ENCODE data around the gene KCNAB1. TPM values are rescaled to one million over a fixed set of nuclear protein-coding genes. Genes with fewer than 3 reads are reported as not detected.

The KCNAB1 gene
- total and polyA plus RNA-seq, 2 donors (not counting 1 experiment from before 2014, with no cell fraction given): not detected

DNA sequence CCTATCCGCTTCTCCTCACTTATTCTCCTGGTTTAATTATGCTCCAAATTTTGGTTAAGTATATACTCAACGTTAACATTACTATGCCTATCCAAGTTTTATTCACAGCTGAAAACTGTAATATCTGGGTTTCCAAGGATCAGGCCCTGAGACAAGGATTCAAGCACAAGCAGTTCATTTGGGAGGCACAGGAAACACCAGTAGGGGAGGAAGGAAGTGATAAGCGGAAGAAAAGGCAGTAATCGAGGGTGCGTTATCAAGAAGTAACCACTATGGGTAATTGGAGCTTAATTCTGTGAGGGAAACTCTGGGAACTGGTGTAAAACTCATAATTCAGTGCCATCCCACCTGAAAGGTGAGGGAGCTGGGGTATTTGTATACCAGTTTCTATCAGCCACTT lies 120.3 kb downstream of the KCNAB1 start:
- no peaks in the 10 kb centered on the region for H4K20me1 ChIP-seq (ENCODE audit: control insufficient read depth, insufficient read depth, low read length, poor library complexity, severe bottlenecking)
- no peaks in the 10 kb centered on the region for H3K27me3 ChIP-seq (replicated peaks in 1 of 4; ENCODE audit: control extremely low read depth in 1 of 4, control insufficient read depth in 3 of 4, insufficient read depth in 4 of 4, low read length in 3 of 4)
- no peak overlapping the region for H3K4me3 ChIP-seq (ENCODE audit: control extremely low read depth in 1 of 5, extremely low read depth in 1 of 5, insufficient read depth in 1 of 5, low read depth in 2 of 5, low read length in 4 of 5)
- DNase-seq: no peak
- Mint-ChIP-seq H3K27ac (no peak overlapping the region), H3K4me3 (no peak overlapping the region), H3K27me3 (peaks cover 15% of the 10 kb centered on the region), H3K4me1 (no peaks in the 10 kb centered on the region), H3K9me3 (ENCODE audit: insufficient read depth) (no peaks in the 10 kb centered on the region)
- ChIA-PET POLR2A (no interaction called here), CTCF (no interaction called here)
- no peaks in the 10 kb centered on the region for H3K9me3 ChIP-seq (ENCODE audit: control extremely low read depth in 1 of 3, control insufficient read depth in 2 of 3, insufficient read depth in 1 of 3, low read length in 2 of 3)
- H3K4me2 ChIP-seq (replicated peaks; ENCODE audit: low read depth, low read length, poor library complexity, severe bottlenecking): no peak overlapping the region
- TF ChIP-seq CTCF (IDR thresholded peaks at IDR 0.05) (no peak), EZH2 (IDR thresholded peaks at IDR 0.05; ENCODE audit: borderline replicate concordance, insufficient read depth, low read depth, low read length, poor library complexity, severe bottlenecking) (no peak)
- H3K27ac ChIP-seq (ENCODE audit: low read length in 2 of 2): no peak overlapping the region
- H3K36me3 ChIP-seq (replicated peaks in 1 of 2; ENCODE audit: control extremely low read depth in 1 of 2, control insufficient read depth in 1 of 2, extremely low read depth in 1 of 2, insufficient read depth in 2 of 2, low read length in 1 of 2): no peaks in the 10 kb centered on the region
- no peak overlapping the region for H2AFZ ChIP-seq (ENCODE audit: insufficient read depth, low read depth, low read length, poor library complexity, severe bottlenecking)
- 0% methylated on average over 1 of the region's 5 CpGs for WGBS (ENCODE audit: insufficient coverage)
- H3K9ac ChIP-seq (ENCODE audit: low read length): no peak overlapping the region
- intact Hi-C loops (cut with micrococcal nuclease): no loop called here
- no peak for ATAC-seq (ENCODE audit: low read depth)
- H3K79me2 ChIP-seq (ENCODE audit: control insufficient read depth, insufficient read depth, low read length): no peaks in the 10 kb centered on the region
- no peaks in the 10 kb centered on the region for H3K4me1 ChIP-seq (ENCODE audit: control insufficient read depth in 2 of 2, insufficient read depth in 2 of 2, low read length in 2 of 2)

- Histone ChIP-seq H3K4me3 (ENCODE audit: control extremely low read depth in 1 of 5, extremely low read depth in 1 of 5, insufficient read depth in 1 of 5, low read depth in 2 of 5, low read length in 4 of 5) (no peak overlapping the region), H3K9ac (ENCODE audit: low read length) (no peak overlapping the region), H2AFZ (ENCODE audit: insufficient read depth, low read depth, low read length, poor library complexity, severe bottlenecking) (no peak overlapping the region), H3K4me2 (replicated peaks; ENCODE audit: low read depth, low read length, poor library complexity, severe bottlenecking) (no peak overlapping the region), H3K79me2 (ENCODE audit: control insufficient read depth, insufficient read depth, low read length) (no peaks in the 10 kb centered on the region), H3K4me1 (ENCODE audit: control insufficient read depth in 2 of 2, insufficient read depth in 2 of 2, low read length in 2 of 2) (no peaks in the 10 kb centered on the region), H4K20me1 (ENCODE audit: control insufficient read depth, insufficient read depth, low read length, poor library complexity, severe bottlenecking) (no peaks in the 10 kb centered on the region), H3K9me3 (ENCODE audit: control extremely low read depth in 1 of 3, control insufficient read depth in 2 of 3, insufficient read depth in 1 of 3, low read length in 2 of 3) (no peaks in the 10 kb centered on the region), H3K27ac (ENCODE audit: low read length in 2 of 2) (no peak overlapping the region), H3K36me3 (replicated peaks in 1 of 2; ENCODE audit: control extremely low read depth in 1 of 2, control insufficient read depth in 1 of 2, extremely low read depth in 1 of 2, insufficient read depth in 2 of 2, low read length in 1 of 2) (no peaks in the 10 kb centered on the region), H3K27me3 (replicated peaks in 1 of 4; ENCODE audit: control extremely low read depth in 1 of 4, control insufficient read depth in 3 of 4, insufficient read depth in 4 of 4, low read length in 3 of 4) (no peaks in the 10 kb centered on the region)
- ATAC-seq (ENCODE audit: low read depth) (no peak), DNase-seq (no peak)
- no peak overlapping the region for H3K27ac Mint-ChIP-seq
- POLR2A ChIA-PET: no interaction called here
- WGBS (ENCODE audit: insufficient coverage): 94% methylated on average over 2 of the region's 5 CpGs
- H3K4me3 Mint-ChIP-seq: no peak overlapping the region
- CTCF ChIA-PET: no interaction called here
- no peaks in the 10 kb centered on the region for H3K9me3 Mint-ChIP-seq (ENCODE audit: insufficient read depth)
- peaks cover 29% of the 10 kb centered on the region for H3K27me3 Mint-ChIP-seq
- H3K4me1 Mint-ChIP-seq: no peaks in the 10 kb centered on the region
- intact Hi-C loops (cut with micrococcal nuclease): no loop called here
- TF ChIP-seq EZH2 (IDR thresholded peaks at IDR 0.05; ENCODE audit: borderline replicate concordance, insufficient read depth, low read depth, low read length, poor library complexity, severe bottlenecking) (no peak), CTCF (IDR thresholded peaks at IDR 0.05) (no peak)
Measured at GRCh38 chr3:156246961-156247725, 126.8 kb downstream of the KCNAB1 start.

Measured in B cell (primary cell).